PC-9 (cell line): ENCODE results near the gene SUGCT. TPM values are rescaled to one million over a fixed set of nuclear protein-coding genes. Genes with fewer than 3 reads are reported as not detected.

Experiments used
- BruUV-seq: library from RNA; stranded (reverse); fragments of 400-500 nt; replicated peaks from 2 replicates; lab custom pipeline; 2021; lab: Mats Ljungman, UMichigan
- CTCF ChIA-PET: fragments of 300-600 bp; sonication (Branson Sonifier 250); formaldehyde crosslinking; loops from one replicate; lab custom pipeline; 2022; ENCODE audit warnings: antibody characterized with exemption; lab: Charles Lee
- POLR2A ChIA-PET: fragments of 300-600 bp; sonication (Branson Sonifier 250); formaldehyde crosslinking; loops from one replicate; lab custom pipeline; 2022; ENCODE audit warnings: antibody characterized with exemption; ENCODE audit not compliant: unreplicated experiment; lab: Charles Lee
- DNase-seq, 2 experiments: peaks; one replicate each; pipeline versions ENCODE4 v3.0.0 to v3.0.0-alpha.2; 2015 to 2022; ENCODE audit warnings: mixed read lengths in 1 of 2
- H2AFZ ChIP-seq: fragments of 200-600 bp; sonication (generic); 2 replicates; pipeline ENCODE4 v1.8.1; 2017; ENCODE audit warnings: antibody characterized with exemption
- H3F3A ChIP-seq: fragments of 200-600 bp; sonication (generic); 2 replicates; pipeline ENCODE4 v1.8.1; 2017; ENCODE audit warnings: antibody characterized with exemption, mild to moderate bottlenecking, low read depth; ENCODE audit not compliant: insufficient read depth
- H3K27ac ChIP-seq: fragments of 200-600 bp; sonication (generic); 2 replicates; pipeline ENCODE4 v1.6.1; 2016; ENCODE audit warnings: mixed run types
- H3K27me3 ChIP-seq: fragments of 200-600 bp; sonication (generic); 2 replicates; pipeline ENCODE4 v1.6.1; 2016; ENCODE audit warnings: low read depth, mixed run types; ENCODE audit not compliant: insufficient read depth
- H3K36me3 ChIP-seq: fragments of 200-600 bp; sonication (generic); 2 replicates; pipeline ENCODE4 v1.6.1; 2016; ENCODE audit warnings: low read depth, mixed run types
- H3K4me1 ChIP-seq: fragments of 200-600 bp; sonication (generic); replicated peaks from 2 replicates; pipeline ENCODE4 v1.6.1; 2016; ENCODE audit warnings: mixed run types; ENCODE audit not compliant: insufficient read depth
- H3K4me2 ChIP-seq: fragments of 200-600 bp; sonication (generic); 2 replicates; pipeline ENCODE4 v1.6.1; 2017; ENCODE audit warnings: mixed run types
- H3K4me3 ChIP-seq: fragments of 200-600 bp; sonication (generic); 2 replicates; pipeline ENCODE4 v1.6.1; 2016; ENCODE audit warnings: mixed run types
- H3K79me2 ChIP-seq: fragments of 200-600 bp; sonication (generic); 2 replicates; pipeline ENCODE4 v1.6.1; 2017; ENCODE audit warnings: low read depth, mixed run types
- H3K9me2 ChIP-seq: fragments of 200-600 bp; sonication (generic); 2 replicates; pipeline ENCODE4 v1.8.1; 2017; ENCODE audit warnings: mild to moderate bottlenecking; ENCODE audit not compliant: insufficient read depth
- H3K9me3 ChIP-seq: fragments of 200-600 bp; sonication (generic); 2 replicates; pipeline ENCODE4 v1.8.1; 2016; ENCODE audit warnings: low read depth; ENCODE audit not compliant: insufficient read depth
- H4K20me1 ChIP-seq: fragments of 200-600 bp; sonication (generic); 2 replicates; pipeline ENCODE4 v1.8.1; 2017; ENCODE audit not compliant: insufficient read depth
- CTCF ChIP-seq: fragments of 200-600 bp; sonication (generic); conservative IDR thresholded peaks from 2 replicates; pipeline ENCODE4 v1.6.1; 2017; ENCODE audit warnings: mixed run types, antibody characterized with exemption, mild to moderate bottlenecking, moderate library complexity
- EZH2 ChIP-seq: fragments of 200-600 bp; sonication (generic); IDR thresholded peaks from 2 replicates; pipeline ENCODE4 v1.8.0; 2017; ENCODE audit warnings: antibody characterized with exemption, low read depth
- intact Hi-C: fragments of 100-400 bp; cut with micrococcal nuclease; formaldehyde crosslinking; loops from one replicate; pipeline ENCODE4 v1.10.0; 2022; ENCODE audit not compliant: unreplicated experiment
- total RNA-seq: library from RNA; stranded (reverse); gene quantifications from 2 replicates; pipeline ENCODE4 v1.2.3, GENCODE V29; 2021

Gene SUGCT
- total RNA-seq, 1 experiment from 2014 or later, result 3.5 TPM

GRCh38 chr7:40907286-40907685 lies 772.5 kb downstream of the SUGCT start:
- Histone ChIP-seq H3K9me3 (peaks cover 16% of the 10 kb centered on the region), H3K27me3 (no peaks in the 10 kb centered on the region), H3K79me2 (no peaks in the 10 kb centered on the region), H3K9me2 (no peaks in the 10 kb centered on the region), H2AFZ (no peak overlapping the region), H3K4me2 (no peak overlapping the region), H3K36me3 (no peaks in the 10 kb centered on the region), H3K27ac (no peak overlapping the region), H3F3A (no peaks in the 10 kb centered on the region), H4K20me1 (no peaks in the 10 kb centered on the region), H3K4me3 (no peak overlapping the region), H3K4me1 (no peaks in the 10 kb centered on the region)
- POLR2A ChIA-PET, result interaction anchor here (0.5 kb wide), 1 partner anchor 96 kb away, joined by 4 read pairs; no protein-coding TSS in a partner anchor
- intact Hi-C loops, result no loop called here
- CTCF ChIA-PET, result interaction anchor here (0.7 kb wide), 1 partner anchor 798 kb away, joined by 6 read pairs; no protein-coding TSS in a partner anchor
- no peak for TF ChIP-seq CTCF
- no peak for TF ChIP-seq EZH2
- no peak for DNase-seq
- BruUV-seq, result no TSS peak

- Histone ChIP-seq H4K20me1 (no peaks in the 10 kb centered on the region), H3K4me2 (no peak overlapping the region), H3F3A (peaks cover 1% of the 10 kb centered on the region), H3K27ac (no peak overlapping the region), H3K79me2 (no peaks in the 10 kb centered on the region), H3K9me3 (peaks cover 29% of the 10 kb centered on the region), H3K4me1 (peaks cover 3% of the 10 kb centered on the region), H3K27me3 (no peaks in the 10 kb centered on the region), H3K4me3 (no peak overlapping the region), H2AFZ (no peak overlapping the region), H3K9me2 (no peaks in the 10 kb centered on the region), H3K36me3 (no peaks in the 10 kb centered on the region)
- ChIA-PET CTCF (interaction anchor here (0.6 kb wide), 1 partner anchor 148 kb away, joined by 3 read pairs; no protein-coding TSS in a partner anchor), POLR2A (no interaction called here)
- no TSS peak for BruUV-seq
- intact Hi-C loops, result no loop called here
- no peak for TF ChIP-seq CTCF
- TF ChIP-seq EZH2, result no peak
- no peak for DNase-seq
Measured at GRCh38 chr7:40909346-40909980, 774.7 kb downstream of the SUGCT start.

Other genes starting within 250 kb of the SUGCT start
- 76.8 and 80.9 TPM in 2 replicates for gene CDK13, start 184.7 kb upstream of the SUGCT start, total RNA-seq
- 76.0 and 79.2 TPM in 2 replicates for gene MPLKIP, start 383 bp upstream of the SUGCT start, total RNA-seq